ENCODE results near the gene ERC2. TPM values are rescaled to one million over a fixed set of nuclear protein-coding genes. Genes with fewer than 3 reads are reported as not detected.

The ERC2 gene
- polyA plus RNA-seq, 2 of the 4 experiments (the other 2 are of a cell fraction): 0.16 TPM; not detected in 1

DNA sequence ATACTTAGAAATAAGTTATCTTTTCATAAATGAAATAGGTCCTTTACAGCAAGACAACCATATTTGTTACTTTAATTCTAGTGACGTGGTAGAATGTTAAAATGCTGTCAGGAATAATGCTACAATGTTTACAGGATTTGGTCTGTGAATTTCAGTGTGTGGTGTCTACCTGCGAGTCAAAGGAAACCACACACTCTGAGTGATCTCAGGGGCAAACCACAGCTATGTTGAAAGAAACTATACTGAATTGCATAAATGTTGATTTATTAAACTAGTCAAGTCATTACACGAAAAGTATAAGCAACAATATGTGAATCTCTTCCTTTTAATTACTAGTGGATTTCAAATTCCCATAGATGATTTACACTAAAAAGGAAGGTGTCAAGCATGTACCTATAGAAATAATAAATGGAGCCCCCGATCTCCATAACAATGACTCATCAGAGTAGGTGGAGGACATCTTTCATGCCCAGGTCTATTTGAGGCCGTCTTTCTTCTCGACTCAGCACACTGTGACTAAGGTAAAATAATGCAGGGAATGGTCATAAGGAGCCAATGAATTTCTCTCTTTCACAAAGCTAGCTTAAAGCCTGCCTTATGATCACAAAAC is 463.0 kb downstream of the ERC2 start:
- H3K4me1 ChIP-seq: no peaks in the 10 kb centered on the region
- TF ChIP-seq ZFP36 (IDR thresholded peaks at IDR 0.05; ENCODE audit: borderline replicate concordance, partially characterized antibody) (no peak), JUN (IDR thresholded peaks at IDR 0.05) (no peak), HMGXB4 (CRISPR knock-in tag; IDR thresholded peaks at IDR 0.05; ENCODE audit: borderline replicate concordance) (no peak), EHMT2 (IDR thresholded peaks at IDR 0.05; ENCODE audit: low read depth) (no peak), ESRRA (IDR thresholded peaks at IDR 0.05; ENCODE audit: borderline replicate concordance, low read length) (no peak), BHLHE40 (IDR thresholded peaks at IDR 0.05; ENCODE audit: low read depth, low read length) (no peak), NR3C1 (IDR thresholded peaks at IDR 0.05) (no peak), EP300 (IDR thresholded peaks at IDR 0.05) (no peak), FOSL2 (IDR thresholded peaks at IDR 0.05) (no peak), FOSL2 (CRISPR knock-in tag; IDR thresholded peaks at IDR 0.05) (no peak), CBX2 (IDR thresholded peaks at IDR 0.05; ENCODE audit: borderline replicate concordance, low read depth) (no peak), SREBF2 (IDR thresholded peaks at IDR 0.05) (no peak), POLR2A (IDR thresholded peaks at IDR 0.05; ENCODE audit: low read length) (no peak), MYC (IDR thresholded peaks at IDR 0.05; ENCODE audit: borderline replicate concordance, low read length) (no peak), SMC3 (IDR thresholded peaks at IDR 0.05) (no peak), NPAS2 (CRISPR knock-in tag; IDR thresholded peaks at IDR 0.05; ENCODE audit: borderline replicate concordance) (no peak)
- H3K27ac ChIP-seq: no peak overlapping the region
- FAIRE-seq (no peak), DNase-seq (ENCODE audit: low read depth in 1 of 2, low spot score in 1 of 2) (no peak), ATAC-seq (no peak)
- WGBS (ENCODE audit: missing lambda C conversion rate): 19% methylated on average over 6 of the region's 6 CpGs
- no peaks in the 10 kb centered on the region for H3K9me3 ChIP-seq
- ChIA-PET CTCF (no interaction called here), POLR2A (no interaction called here)
- H3K4me2 ChIP-seq: no peak overlapping the region
- H3K4me3 ChIP-seq: no peak overlapping the region

- TF ChIP-seq GATA3 (IDR thresholded peaks at IDR 0.05; ENCODE audit: borderline replicate concordance) (no peak), PBX3 (IDR thresholded peaks at IDR 0.05) (no peak), MYC (IDR thresholded peaks at IDR 0.05; ENCODE audit: borderline replicate concordance, low read length) (no peak), KDM5A (IDR thresholded peaks at IDR 0.05) (no peak), POLR2A (IDR thresholded peaks at IDR 0.05; ENCODE audit: low read length) (no peak), KDM1A (IDR thresholded peaks at IDR 0.05; ENCODE audit: low read depth) (no peak), RFX5 (IDR thresholded peaks at IDR 0.05) (no peak), EHMT2 (IDR thresholded peaks at IDR 0.05; ENCODE audit: low read depth) (no peak), RCOR1 (IDR thresholded peaks at IDR 0.05; ENCODE audit: low read depth, low read length) (no peak), PHF8 (IDR thresholded peaks at IDR 0.05; ENCODE audit: borderline replicate concordance, low read depth) (no peak), NFE2L2 (conservative IDR thresholded peaks at IDR 0.05; ENCODE audit: low read length) (no peak), ATOH8 (CRISPR knock-in tag; IDR thresholded peaks at IDR 0.05; ENCODE audit: low read depth) (no peak), CEBPB (IDR thresholded peaks at IDR 0.05) (no peak), CHD4 (IDR thresholded peaks at IDR 0.05; ENCODE audit: borderline replicate concordance) (no peak), NR3C1 (IDR thresholded peaks at IDR 0.05) (no peak), MAZ (IDR thresholded peaks at IDR 0.05; ENCODE audit: borderline replicate concordance, low read depth, low read length) (no peak), FOSB (CRISPR knock-in tag; IDR thresholded peaks at IDR 0.05) (no peak), HOXA7 (CRISPR knock-in tag; IDR thresholded peaks at IDR 0.05) (no peak)
- no peak for DNase-seq (ENCODE audit: low read depth in 1 of 2, low spot score in 1 of 2)
- Histone ChIP-seq H3K9me3 (no peaks in the 10 kb centered on the region), H3K4me1 (no peaks in the 10 kb centered on the region), H3K4me2 (no peak overlapping the region), H3K27ac (no peak overlapping the region), H3K4me3 (no peak overlapping the region)
- CTCF ChIA-PET: no interaction called here
- ATAC-seq: no peak
- POLR2A ChIA-PET: no interaction called here
- no peak for FAIRE-seq
- 42% methylated on average over 3 of the region's 3 CpGs for WGBS (ENCODE audit: missing lambda C conversion rate)
Measured at GRCh38 chr3:56003129-56003528, 465.1 kb downstream of the ERC2 start.
